NB4 (cell line): Measurements from ENCODE around the gene LDHAL6A.

ENCODE experiments used
- DNase-seq: peaks from one replicate; pipeline ENCODE4 v3.0.0; 2010; ENCODE audit warnings: low read depth
- H3K4me3 ChIP-seq: one replicate; pipeline ENCODE4 v1.5.1; 2011; ENCODE audit warnings: mild to moderate bottlenecking, low read depth, low read length, moderate library complexity
- CTCF ChIP-seq: IDR thresholded peaks from one replicate; pipeline ENCODE4 v1.5.1; 2012; ENCODE audit warnings: low read depth, low read length
- MAX ChIP-seq: IDR thresholded peaks from 2 replicates; pipeline ENCODE4 v1.6.1; 2011; ENCODE audit warnings: low read depth, low read length
- MYC ChIP-seq: IDR thresholded peaks from 2 replicates; pipeline ENCODE4 v1.6.1; 2011; ENCODE audit warnings: low read depth, low read length
- POLR2A ChIP-seq: IDR thresholded peaks from 2 replicates; pipeline ENCODE4 v1.6.1; 2011; ENCODE audit warnings: mild to moderate bottlenecking; ENCODE audit not compliant: insufficient read length; ENCODE audit errors: extremely low read depth

The LDHAL6A gene

GRCh38 chr11:18427240-18427639, 28.4 kb upstream of the LDHAL6A start:
- DNase-seq, result no peak
- no peak overlapping the region for H3K4me3 ChIP-seq
- no peak for TF ChIP-seq MYC
- no peak for TF ChIP-seq POLR2A
- no peak for TF ChIP-seq CTCF
- no peak for TF ChIP-seq MAX

- TF ChIP-seq MAX (no peak), MYC (no peak), POLR2A (no peak), CTCF (no peak)
- DNase-seq, result no peak
- H3K4me3 ChIP-seq, result no peak overlapping the region
These were observed 26.3 kb upstream of the LDHAL6A start for GRCh38 chr11:18429332-18429731.

- no peak overlapping the region for H3K4me3 ChIP-seq
- no peak for DNase-seq
These were observed 17.0 kb upstream of the LDHAL6A start for GRCh38 chr11:18438691-18439090.

GRCh38 chr11:18449251-18449650, 6.4 kb upstream of the LDHAL6A start:
- DNase-seq, result no peak
- no peak overlapping the region for H3K4me3 ChIP-seq
- TF ChIP-seq CTCF (no peak), MYC (no peak), MAX (no peak), POLR2A (no peak)

More at GRCh38 chr11:18438691-18439090, 17.0 kb upstream of the LDHAL6A start:
- TF ChIP-seq MAX (no peak), MYC (no peak), POLR2A (no peak), CTCF (no peak)

GRCh38 chr11:18452927-18453326, 2.7 kb upstream of the LDHAL6A start:
- no peak for DNase-seq
- TF ChIP-seq MAX, result no peak
- TF ChIP-seq CTCF, result no peak
- no peak for TF ChIP-seq MYC
- no peak for TF ChIP-seq POLR2A
- no peak overlapping the region for H3K4me3 ChIP-seq

- TF ChIP-seq POLR2A, result no peak
- TF ChIP-seq MYC, result no peak
- no peak for TF ChIP-seq MAX
- no peak for TF ChIP-seq CTCF
- no peak for DNase-seq
- H3K4me3 ChIP-seq, result no peak overlapping the region
These were observed 1.8 kb downstream of the LDHAL6A start for GRCh38 chr11:18457450-18457849.
